Hematopoietic multipotent progenitor cell treated with erythropoietin and hydrocortisone succinate and interleukin-3 and kit ligand, for 8 days (in vitro differentiated cells): ENCODE measurements around the gene ZNF319.

Experiments used
- DNase-seq: peaks from one replicate; pipeline ENCODE4 v3.0.0-alpha.2; 2015

Gene ZNF319

GRCh38 chr16:57996406-57997175, 3.9 kb downstream of the ZNF319 start:
- DNase-seq, result no peak

- DNase-seq, result no peak
Observed at GRCh38 chr16:57995721-57996405, 4.6 kb downstream of the ZNF319 start.

- peak; percentile 79 for DNase-seq
Observed at GRCh38 chr16:57994778-57995177, 5.7 kb downstream of the ZNF319 start.

- DNase-seq, result no peak
Observed at GRCh38 chr16:57994361-57994760, 6.1 kb downstream of the ZNF319 start.

GRCh38 chr16:57993897-57994296, 6.6 kb downstream of the ZNF319 start:
- no peak for DNase-seq

- no peak for DNase-seq
Observed at GRCh38 chr16:57993438-57993837, 7.0 kb downstream of the ZNF319 start.

GRCh38 chr16:57992084-57992483, 8.4 kb downstream of the ZNF319 start:
- DNase-seq, result no peak

GRCh38 chr16:57991551-57992059, 8.9 kb downstream of the ZNF319 start:
- no peak for DNase-seq

- DNase-seq, result no peak
Observed at GRCh38 chr16:57988929-57989328, 11.5 kb downstream of the ZNF319 start.

- no peak for DNase-seq
Observed at GRCh38 chr16:57987441-57988177, 12.9 kb downstream of the ZNF319 start.

- DNase-seq, result no peak
Observed at GRCh38 chr16:57986196-57986595, 14.3 kb downstream of the ZNF319 start.

- DNase-seq, result no peak
Observed at GRCh38 chr16:57985204-57986181, 15.0 kb downstream of the ZNF319 start.

GRCh38 chr16:57984443-57985203, 15.8 kb downstream of the ZNF319 start:
- DNase-seq, result peak; percentile 83

- no peak for DNase-seq
Observed at GRCh38 chr16:57982385-57982784, 18.1 kb downstream of the ZNF319 start.

GRCh38 chr16:57981636-57982035, 18.8 kb downstream of the ZNF319 start:
- no peak for DNase-seq

- no peak for DNase-seq
Observed at GRCh38 chr16:57979006-57979585, 21.4 kb downstream of the ZNF319 start.

- peak; percentile 18 for DNase-seq
Observed at GRCh38 chr16:57978070-57978465, 22.4 kb downstream of the ZNF319 start.

- peak; percentile 27 for DNase-seq
Observed at GRCh38 chr16:57977418-57978069, 22.9 kb downstream of the ZNF319 start.

- peak; percentile 90 for DNase-seq
Observed at GRCh38 chr16:57976331-57976796, 24.1 kb downstream of the ZNF319 start.

- DNase-seq, result no peak
Observed at GRCh38 chr16:57972306-57972705, 28.2 kb downstream of the ZNF319 start.
